ENCODE data around the gene FBXO38. TPM values are rescaled to one million over a fixed set of nuclear protein-coding genes. Genes with fewer than 3 reads are reported as not detected.

Gene FBXO38
- total and polyA plus RNA-seq, 2 of the 13 experiments (the other 11 are each of a cell fraction or from before 2014, with no cell fraction given), result 24.8 to 35.9 TPM

DNA sequence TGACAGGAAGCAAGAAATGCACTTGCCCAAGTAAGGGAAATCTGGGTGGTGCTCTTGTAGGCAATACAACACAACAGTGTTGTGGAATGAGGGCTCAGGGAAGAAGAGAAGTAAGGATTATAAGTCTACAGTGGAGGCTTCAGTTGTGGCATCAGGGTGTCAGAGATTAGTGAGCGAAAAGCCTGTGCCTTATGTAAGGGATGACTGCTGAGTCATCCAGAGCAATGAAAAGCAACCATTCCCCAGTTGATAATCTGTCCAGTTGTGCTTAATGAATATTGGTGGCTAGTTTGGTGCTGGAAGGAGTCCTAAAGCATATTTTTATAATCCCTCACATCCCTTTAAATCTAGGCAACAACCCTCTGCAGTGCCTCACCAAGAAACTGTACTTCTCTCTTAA, 42.0 kb downstream of the FBXO38 start:
- ATAC-seq (no peak), FAIRE-seq (no peak), DNase-seq (ENCODE audit: low spot score) (no peak)
- no peaks in the 10 kb centered on the region for H3K4me1 ChIP-seq (ENCODE audit: insufficient read depth, low read length)
- no peak overlapping the region for H3K27ac ChIP-seq (ENCODE audit: extremely low read length, insufficient read depth, low read length)
- no TSS peak for BruUV-seq (replicated peaks)
- no peaks in the 10 kb centered on the region for H3K9me3 ChIP-seq (ENCODE audit: low read length)
- no peaks in the 10 kb centered on the region for H4K20me1 ChIP-seq (ENCODE audit: insufficient read depth, low read length)
- TF ChIP-seq ZNF780A (CRISPR knock-in tag; IDR thresholded peaks at IDR 0.05), result no peak
- ChIA-PET CTCF (ENCODE audit: low intra/inter-chr PET ratio, low total read pairs) (no interaction called here), POLR2A (no interaction called here)
- H3K36me3 ChIP-seq (replicated peaks in 1 of 2; ENCODE audit: control insufficient read depth in 1 of 2, insufficient read depth in 2 of 2, low read length in 2 of 2), result peaks cover 14 to 59% of the 10 kb centered on the region in 2 experiments
- H3K79me2 ChIP-seq (ENCODE audit: insufficient read depth, low read length), result no peaks in the 10 kb centered on the region
- no peak overlapping the region for H3K4me3 ChIP-seq (replicated peaks in 1 of 3; ENCODE audit: insufficient read depth in 1 of 3, low read depth in 2 of 3, low read length in 3 of 3)
- in situ Hi-C loops (cut with HindIII; ENCODE audit: extremely low pct_ligation_motif_present, low pct_unique_long_range_greater_than_20kb) (no loop called here), intact Hi-C loops (cut with micrococcal nuclease; ENCODE audit: unreplicated experiment) (no loop called here)
- H3K4me2 ChIP-seq (ENCODE audit: low read depth, low read length), result no peak overlapping the region
- WGBS (ENCODE audit: low lambda C conversion rate), result 100% methylated on average over 1 of the region's 1 CpG
- H3K27me3 ChIP-seq (ENCODE audit: control insufficient read depth in 1 of 2, insufficient read depth in 2 of 2, low read length in 2 of 2), result no peaks in the 10 kb centered on the region
- H2AFZ ChIP-seq (ENCODE audit: low read length), result no peak overlapping the region
- no peak overlapping the region for H3K9ac ChIP-seq (ENCODE audit: insufficient read depth, low read depth, low read length)

DNA sequence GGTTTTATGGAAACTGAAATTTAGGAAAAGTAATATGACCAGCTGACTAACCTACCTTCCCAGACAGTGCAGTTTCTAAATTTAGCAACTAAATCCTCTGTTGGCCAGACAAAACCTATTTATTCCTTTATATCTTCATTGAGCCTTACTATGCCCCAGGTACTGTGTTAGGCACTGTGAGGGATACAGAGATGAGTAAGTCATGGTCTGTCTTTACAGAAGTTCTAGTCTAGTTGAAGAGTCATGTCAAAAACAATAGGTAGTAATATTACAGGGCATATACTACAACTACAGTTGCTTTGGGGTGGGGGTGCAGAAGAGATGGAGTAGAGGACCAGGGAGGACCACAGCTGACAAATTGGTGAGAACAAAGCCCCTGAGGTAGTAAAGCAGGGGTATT, 42.8 kb downstream of the FBXO38 start:
- H3K4me1 ChIP-seq (ENCODE audit: insufficient read depth, low read length), result no peaks in the 10 kb centered on the region
- no peak for ATAC-seq
- no peak overlapping the region for H2AFZ ChIP-seq (ENCODE audit: low read length)
- intact Hi-C loops (cut with micrococcal nuclease; ENCODE audit: unreplicated experiment), result no loop called here
- DNase-seq (ENCODE audit: low spot score), result no peak
- no peak for FAIRE-seq
- no peak for TF ChIP-seq RFX5 (IDR thresholded peaks at IDR 0.05; ENCODE audit: low read depth, low read length)
- no peak for TF ChIP-seq NFIB (CRISPR knock-in tag; IDR thresholded peaks at IDR 0.05; ENCODE audit: borderline replicate concordance)
- H3K4me2 ChIP-seq (ENCODE audit: low read depth, low read length), result no peak overlapping the region
- H4K20me1 ChIP-seq (ENCODE audit: insufficient read depth, low read length), result no peaks in the 10 kb centered on the region
- BruUV-seq (replicated peaks), result no TSS peak
- no peak overlapping the region for H3K9ac ChIP-seq (ENCODE audit: insufficient read depth, low read depth, low read length)
- in situ Hi-C loops (cut with HindIII; ENCODE audit: extremely low pct_ligation_motif_present, low pct_unique_long_range_greater_than_20kb), result no loop called here
- no peak overlapping the region for H3K4me3 ChIP-seq (replicated peaks in 1 of 3; ENCODE audit: insufficient read depth in 1 of 3, low read depth in 2 of 3, low read length in 3 of 3)
- H3K27ac ChIP-seq (ENCODE audit: extremely low read length, insufficient read depth, low read length), result no peak overlapping the region
- no peaks in the 10 kb centered on the region for H3K27me3 ChIP-seq (ENCODE audit: control insufficient read depth in 1 of 2, insufficient read depth in 2 of 2, low read length in 2 of 2)
- no peaks in the 10 kb centered on the region for H3K79me2 ChIP-seq (ENCODE audit: insufficient read depth, low read length)
- peaks cover 14 to 59% of the 10 kb centered on the region in 2 experiments for H3K36me3 ChIP-seq (replicated peaks in 1 of 2; ENCODE audit: control insufficient read depth in 1 of 2, insufficient read depth in 2 of 2, low read length in 2 of 2)
- no peaks in the 10 kb centered on the region for H3K9me3 ChIP-seq (ENCODE audit: low read length)
- ChIA-PET CTCF (ENCODE audit: low intra/inter-chr PET ratio, low total read pairs) (no interaction called here), POLR2A (no interaction called here)

All from HepG2 (cell line).